HEK293 (cell line): ENCODE results near the gene TDG.

Experiments
- BCL11B ChIP-seq: fragments of 450-650 bp; formaldehyde crosslinking; IDR thresholded peaks from 2 replicates; pipeline ENCODE4 v1.5.1; 2016; ENCODE audit warnings: low read depth, missing biosample characterization, missing genetic modification characterization
- ELK4 ChIP-seq: IDR thresholded peaks from 2 replicates; pipeline ENCODE4 v1.6.1; 2011; ENCODE audit warnings: mild to moderate bottlenecking, low read depth, low read length, borderline replicate concordance
- GFI1B ChIP-seq: fragments of 450-650 bp; formaldehyde crosslinking; IDR thresholded peaks from 2 replicates; pipeline ENCODE4 v1.5.1; 2016; ENCODE audit warnings: missing biosample characterization, missing genetic modification characterization
- KLF9 ChIP-seq: fragments of 450-650 bp; formaldehyde crosslinking; IDR thresholded peaks from 2 replicates; pipeline ENCODE4 v1.5.1; 2016; ENCODE audit warnings: missing biosample characterization, missing genetic modification characterization, low read depth
- MZF1 ChIP-seq: fragments of 450-650 bp; formaldehyde crosslinking; IDR thresholded peaks from 2 replicates; pipeline ENCODE4 v1.5.1; 2017; ENCODE audit warnings: missing biosample characterization, missing genetic modification characterization, borderline replicate concordance
- PRDM1 ChIP-seq: fragments of 450-650 bp; formaldehyde crosslinking; IDR thresholded peaks from 2 replicates; pipeline ENCODE4; 2016; ENCODE audit warnings: missing biosample characterization, missing genetic modification characterization
- RBAK ChIP-seq: fragments of 450-650 bp; formaldehyde crosslinking; IDR thresholded peaks from 2 replicates; pipeline ENCODE4 v1.5.1; 2016; ENCODE audit warnings: missing biosample characterization, missing genetic modification characterization
- TRIM28 ChIP-seq: IDR thresholded peaks from 2 replicates; pipeline ENCODE4 v1.6.1; 2011; ENCODE audit warnings: low read length, control low read depth, borderline replicate concordance
- ZBTB21 ChIP-seq: fragments of 450-650 bp; formaldehyde crosslinking; IDR thresholded peaks from 2 replicates; pipeline ENCODE4 v1.5.1; 2017; ENCODE audit warnings: missing biosample characterization, missing genetic modification characterization
- ZBTB48 ChIP-seq: fragments of 450-650 bp; formaldehyde crosslinking; IDR thresholded peaks from 2 replicates; pipeline ENCODE4 v1.5.1; 2016; ENCODE audit warnings: missing biosample characterization, missing genetic modification characterization
- ZBTB6 ChIP-seq: fragments of 450-650 bp; formaldehyde crosslinking; IDR thresholded peaks from 2 replicates; pipeline ENCODE4 v1.5.1; 2017; ENCODE audit warnings: missing biosample characterization, missing genetic modification characterization
- ZBTB8A ChIP-seq: fragments of 450-650 bp; formaldehyde crosslinking; IDR thresholded peaks from 2 replicates; pipeline ENCODE4 v1.5.1; 2016; ENCODE audit warnings: missing biosample characterization, missing genetic modification characterization
- ZNF248 ChIP-seq: fragments of 450-650 bp; formaldehyde crosslinking; IDR thresholded peaks from 2 replicates; pipeline ENCODE4 v1.5.1; 2017; ENCODE audit warnings: missing biosample characterization, missing genetic modification characterization
- ZNF549 ChIP-seq: fragments of 450-650 bp; IDR thresholded peaks from 2 replicates; pipeline ENCODE4 v1.5.1; 2018; ENCODE audit warnings: missing biosample characterization, missing genetic modification characterization, mild to moderate bottlenecking, inconsistent platforms, moderate library complexity
- ZNF560 ChIP-seq: fragments of 450-650 bp; formaldehyde crosslinking; IDR thresholded peaks from 2 replicates; pipeline ENCODE4 v1.5.1; 2017; ENCODE audit warnings: missing biosample characterization, missing genetic modification characterization, borderline replicate concordance
- ZNF596 ChIP-seq: fragments of 450-650 bp; IDR thresholded peaks from 2 replicates; pipeline ENCODE4 v1.5.0; 2018; ENCODE audit warnings: missing biosample characterization, mild to moderate bottlenecking, missing genetic modification characterization, moderate library complexity
- ZNF654 ChIP-seq: fragments of 450-650 bp; formaldehyde crosslinking; IDR thresholded peaks from 2 replicates; pipeline ENCODE4 v1.5.1; 2016; ENCODE audit warnings: low read depth, missing biosample characterization, missing genetic modification characterization
- ZSCAN23 ChIP-seq: fragments of 450-650 bp; formaldehyde crosslinking; IDR thresholded peaks from 2 replicates; pipeline ENCODE4 v1.5.1; 2016; ENCODE audit warnings: missing biosample characterization, missing genetic modification characterization
- ZSCAN4 ChIP-seq: fragments of 450-650 bp; formaldehyde crosslinking; IDR thresholded peaks from 2 replicates; pipeline ENCODE4 v1.5.1; 2017; ENCODE audit warnings: missing biosample characterization, missing genetic modification characterization
- TF ChIP-seq, protein P1 (sequence below): fragments of 450-650 bp; formaldehyde crosslinking; IDR thresholded peaks from 2 replicates; pipeline ENCODE4 v1.5.1; 2016; ENCODE audit warnings: missing biosample characterization, missing genetic modification characterization
- TF ChIP-seq, protein P2 (sequence below): sonication (generic); formaldehyde crosslinking; IDR thresholded peaks from 2 replicates; pipeline ENCODE4 v1.8.1; 2022; ENCODE audit warnings: mild to moderate bottlenecking, moderate library complexity, missing genetic modification reagents
- TF ChIP-seq, protein P3 (sequence below): fragments of 450-650 bp; formaldehyde crosslinking; IDR thresholded peaks from 2 replicates; pipeline ENCODE4 v1.5.1; 2017; ENCODE audit warnings: missing biosample characterization, missing genetic modification characterization
- TF ChIP-seq, protein P4 (sequence below): fragments of 450-650 bp; formaldehyde crosslinking; IDR thresholded peaks from 2 replicates; pipeline ENCODE4 v1.5.1; 2016; ENCODE audit warnings: missing biosample characterization, missing genetic modification characterization
- TF ChIP-seq, protein P5 (sequence below): fragments of 450-650 bp; formaldehyde crosslinking; IDR thresholded peaks from 2 replicates; pipeline ENCODE4 v1.5.1; 2016; ENCODE audit warnings: missing biosample characterization, missing genetic modification characterization, low read depth
- TF ChIP-seq, protein P6 (sequence below): fragments of 450-650 bp; formaldehyde crosslinking; IDR thresholded peaks from 2 replicates; pipeline ENCODE4; 2016; ENCODE audit warnings: missing biosample characterization, missing genetic modification characterization

The TDG gene

DNA sequence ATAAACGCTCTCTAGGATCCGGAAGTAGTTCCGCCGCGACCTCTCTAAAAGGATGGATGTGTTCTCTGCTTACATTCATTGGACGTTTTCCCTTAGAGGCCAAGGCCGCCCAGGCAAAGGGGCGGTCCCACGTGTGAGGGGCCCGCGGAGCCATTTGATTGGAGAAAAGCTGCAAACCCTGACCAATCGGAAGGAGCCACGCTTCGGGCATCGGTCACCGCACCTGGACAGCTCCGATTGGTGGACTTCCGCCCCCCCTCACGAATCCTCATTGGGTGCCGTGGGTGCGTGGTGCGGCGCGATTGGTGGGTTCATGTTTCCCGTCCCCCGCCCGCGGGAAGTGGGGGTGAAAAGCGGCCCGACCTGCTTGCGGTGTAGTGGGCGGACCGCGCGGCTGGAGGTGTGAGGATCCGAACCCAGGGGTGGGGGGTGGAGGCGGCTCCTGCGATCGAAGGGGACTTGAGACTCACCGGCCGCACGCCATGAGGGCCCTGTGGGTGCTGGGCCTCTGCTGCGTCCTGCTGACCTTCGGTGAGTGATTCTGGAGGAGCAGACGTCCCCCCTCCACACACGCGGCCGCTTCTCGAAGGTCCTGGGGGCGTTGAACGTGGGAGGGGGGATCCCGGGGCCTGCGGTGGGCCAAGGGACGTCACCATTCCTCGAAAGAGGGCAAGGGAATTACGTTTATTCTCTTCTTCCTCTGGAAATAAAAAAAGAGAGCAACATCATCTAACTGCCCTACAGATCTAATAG lies 35.5 kb upstream of the TDG start, which contains the start of gene HSP90B1 (continued):
- TF ChIP-seq, protein P1, sequence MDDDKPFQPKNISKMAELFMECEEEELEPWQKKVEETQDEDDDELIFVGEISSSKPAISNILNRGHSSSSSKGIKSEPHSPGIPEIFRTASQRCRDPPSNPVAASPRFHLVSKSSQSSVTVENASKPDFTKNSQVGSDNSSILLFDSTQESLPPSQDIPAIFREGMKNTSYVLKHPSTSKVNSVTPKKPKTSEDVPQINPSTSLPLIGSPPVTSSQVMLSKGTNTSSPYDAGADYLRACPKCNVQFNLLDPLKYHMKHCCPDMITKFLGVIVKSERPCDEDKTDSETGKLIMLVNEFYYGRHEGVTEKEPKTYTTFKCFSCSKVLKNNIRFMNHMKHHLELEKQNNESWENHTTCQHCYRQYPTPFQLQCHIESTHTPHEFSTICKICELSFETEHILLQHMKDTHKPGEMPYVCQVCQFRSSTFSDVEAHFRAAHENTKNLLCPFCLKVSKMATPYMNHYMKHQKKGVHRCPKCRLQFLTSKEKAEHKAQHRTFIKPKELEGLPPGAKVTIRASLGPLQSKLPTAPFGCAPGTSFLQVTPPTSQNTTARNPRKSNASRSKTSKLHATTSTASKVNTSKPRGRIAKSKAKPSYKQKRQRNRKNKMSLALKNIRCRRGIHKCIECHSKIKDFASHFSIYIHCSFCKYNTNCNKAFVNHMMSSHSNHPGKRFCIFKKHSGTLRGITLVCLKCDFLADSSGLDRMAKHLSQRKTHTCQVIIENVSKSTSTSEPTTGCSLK (tag by site-specific recombination), result no peak
- TF ChIP-seq, protein P2, sequence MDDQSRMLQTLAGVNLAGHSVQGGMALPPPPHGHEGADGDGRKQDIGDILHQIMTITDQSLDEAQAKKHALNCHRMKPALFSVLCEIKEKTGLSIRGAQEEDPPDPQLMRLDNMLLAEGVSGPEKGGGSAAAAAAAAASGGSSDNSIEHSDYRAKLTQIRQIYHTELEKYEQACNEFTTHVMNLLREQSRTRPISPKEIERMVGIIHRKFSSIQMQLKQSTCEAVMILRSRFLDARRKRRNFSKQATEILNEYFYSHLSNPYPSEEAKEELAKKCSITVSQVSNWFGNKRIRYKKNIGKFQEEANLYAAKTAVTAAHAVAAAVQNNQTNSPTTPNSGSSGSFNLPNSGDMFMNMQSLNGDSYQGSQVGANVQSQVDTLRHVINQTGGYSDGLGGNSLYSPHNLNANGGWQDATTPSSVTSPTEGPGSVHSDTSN (CRISPR knock-in tag), result 0 out of 2 replicates have a peak, but pooled peaks have one; percentile 56
- TF ChIP-seq ZBTB21 (no peak), ZNF654 (tag by site-specific recombination) (no peak), ZBTB48 (peak; percentile 32; the same call in 1 of the 2 replicates), KLF9 (peak; percentile 97), GFI1B (tag by site-specific recombination) (no peak), ZBTB8A (tag by site-specific recombination) (peak; percentile 22; the same call in 1 of the 2 replicates), ZNF596 (tag by site-specific recombination) (no peak), ELK4 (no peak), ZSCAN23 (tag by site-specific recombination) (no peak), ZNF248 (tag by site-specific recombination) (no peak), RBAK (tag by site-specific recombination) (no peak), ZBTB6 (tag by site-specific recombination) (no peak), PRDM1 (tag by site-specific recombination) (no peak), MZF1 (tag by site-specific recombination) (no peak), TRIM28 (no peak), ZNF549 (tag by site-specific recombination) (no peak), BCL11B (tag by site-specific recombination) (peak; percentile 47), ZSCAN4 (tag by site-specific recombination) (no peak), ZNF560 (no peak)
- TF ChIP-seq, protein P3, sequence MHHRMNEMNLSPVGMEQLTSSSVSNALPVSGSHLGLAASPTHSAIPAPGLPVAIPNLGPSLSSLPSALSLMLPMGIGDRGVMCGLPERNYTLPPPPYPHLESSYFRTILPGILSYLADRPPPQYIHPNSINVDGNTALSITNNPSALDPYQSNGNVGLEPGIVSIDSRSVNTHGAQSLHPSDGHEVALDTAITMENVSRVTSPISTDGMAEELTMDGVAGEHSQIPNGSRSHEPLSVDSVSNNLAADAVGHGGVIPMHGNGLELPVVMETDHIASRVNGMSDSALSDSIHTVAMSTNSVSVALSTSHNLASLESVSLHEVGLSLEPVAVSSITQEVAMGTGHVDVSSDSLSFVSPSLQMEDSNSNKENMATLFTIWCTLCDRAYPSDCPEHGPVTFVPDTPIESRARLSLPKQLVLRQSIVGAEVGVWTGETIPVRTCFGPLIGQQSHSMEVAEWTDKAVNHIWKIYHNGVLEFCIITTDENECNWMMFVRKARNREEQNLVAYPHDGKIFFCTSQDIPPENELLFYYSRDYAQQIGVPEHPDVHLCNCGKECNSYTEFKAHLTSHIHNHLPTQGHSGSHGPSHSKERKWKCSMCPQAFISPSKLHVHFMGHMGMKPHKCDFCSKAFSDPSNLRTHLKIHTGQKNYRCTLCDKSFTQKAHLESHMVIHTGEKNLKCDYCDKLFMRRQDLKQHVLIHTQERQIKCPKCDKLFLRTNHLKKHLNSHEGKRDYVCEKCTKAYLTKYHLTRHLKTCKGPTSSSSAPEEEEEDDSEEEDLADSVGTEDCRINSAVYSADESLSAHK (tag by site-specific recombination), result no peak
- TF ChIP-seq, protein P4, sequence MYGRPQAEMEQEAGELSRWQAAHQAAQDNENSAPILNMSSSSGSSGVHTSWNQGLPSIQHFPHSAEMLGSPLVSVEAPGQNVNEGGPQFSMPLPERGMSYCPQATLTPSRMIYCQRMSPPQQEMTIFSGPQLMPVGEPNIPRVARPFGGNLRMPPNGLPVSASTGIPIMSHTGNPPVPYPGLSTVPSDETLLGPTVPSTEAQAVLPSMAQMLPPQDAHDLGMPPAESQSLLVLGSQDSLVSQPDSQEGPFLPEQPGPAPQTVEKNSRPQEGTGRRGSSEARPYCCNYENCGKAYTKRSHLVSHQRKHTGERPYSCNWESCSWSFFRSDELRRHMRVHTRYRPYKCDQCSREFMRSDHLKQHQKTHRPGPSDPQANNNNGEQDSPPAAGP (tag by site-specific recombination), result no peak; the same call in 1 of the 2 replicates
- TF ChIP-seq, protein P5, sequence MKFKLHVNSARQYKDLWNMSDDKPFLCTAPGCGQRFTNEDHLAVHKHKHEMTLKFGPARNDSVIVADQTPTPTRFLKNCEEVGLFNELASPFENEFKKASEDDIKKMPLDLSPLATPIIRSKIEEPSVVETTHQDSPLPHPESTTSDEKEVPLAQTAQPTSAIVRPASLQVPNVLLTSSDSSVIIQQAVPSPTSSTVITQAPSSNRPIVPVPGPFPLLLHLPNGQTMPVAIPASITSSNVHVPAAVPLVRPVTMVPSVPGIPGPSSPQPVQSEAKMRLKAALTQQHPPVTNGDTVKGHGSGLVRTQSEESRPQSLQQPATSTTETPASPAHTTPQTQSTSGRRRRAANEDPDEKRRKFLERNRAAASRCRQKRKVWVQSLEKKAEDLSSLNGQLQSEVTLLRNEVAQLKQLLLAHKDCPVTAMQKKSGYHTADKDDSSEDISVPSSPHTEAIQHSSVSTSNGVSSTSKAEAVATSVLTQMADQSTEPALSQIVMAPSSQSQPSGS (tag by site-specific recombination), result no peak
- TF ChIP-seq, protein P6, sequence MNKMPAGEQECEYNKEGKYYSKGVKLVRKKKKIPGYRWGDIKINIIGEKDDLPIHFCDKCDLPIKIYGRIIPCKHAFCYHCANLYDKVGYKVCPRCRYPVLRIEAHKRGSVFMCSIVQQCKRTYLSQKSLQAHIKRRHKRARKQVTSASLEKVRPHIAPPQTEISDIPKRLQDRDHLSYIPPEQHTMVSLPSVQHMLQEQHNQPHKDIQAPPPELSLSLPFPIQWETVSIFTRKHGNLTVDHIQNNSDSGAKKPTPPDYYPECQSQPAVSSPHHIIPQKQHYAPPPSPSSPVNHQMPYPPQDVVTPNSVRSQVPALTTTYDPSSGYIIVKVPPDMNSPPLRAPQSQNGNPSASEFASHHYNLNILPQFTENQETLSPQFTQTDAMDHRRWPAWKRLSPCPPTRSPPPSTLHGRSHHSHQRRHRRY (tag by site-specific recombination), result no peak
